H1 (cell line): Measurements from ENCODE around the gene DIPK1A.

ENCODE experiments used
- ATF2 ChIP-seq: IDR thresholded peaks from 2 replicates; pipeline ENCODE4 v1.6.1; 2012; ENCODE audit warnings: low read length, inconsistent platforms
- BACH1 ChIP-seq: IDR thresholded peaks from 2 replicates; pipeline ENCODE4 v1.6.1; 2012; ENCODE audit warnings: low read length, improper control_type of control experiment
- CTBP2 ChIP-seq: IDR thresholded peaks from 2 replicates; pipeline ENCODE4 v1.7.0; 2011; ENCODE audit warnings: borderline replicate concordance, mild to moderate bottlenecking, moderate library complexity, mixed read lengths, low read length; ENCODE audit not compliant: insufficient read depth, insufficient read length
- CTCF ChIP-seq, 3 experiments: IDR thresholded peaks; 1 replicate in 2 of 3; 2 replicates in 1 of 3; pipeline versions ENCODE4 v1.5.1 to v1.6.1; 2011; ENCODE audit warnings: low read length in 3 of 3, mild to moderate bottlenecking in 3 of 3, inconsistent platforms in 2 of 3, low read depth in 1 of 3, moderate library complexity in 1 of 3; ENCODE audit not compliant: insufficient read depth in 1 of 3; ENCODE audit errors: control extremely low read depth in 1 of 3
- EGR1 ChIP-seq: IDR thresholded peaks from 2 replicates; pipeline ENCODE4 v1.6.1; 2011; ENCODE audit warnings: low read depth, low read length, borderline replicate concordance
- EZH2 ChIP-seq: fragments of 200-600 bp; sonication (generic); IDR thresholded peaks from 2 replicates; pipeline ENCODE4 v1.7.1; 2012; ENCODE audit warnings: low read depth, mild to moderate bottlenecking, moderate library complexity, low read length, inconsistent platforms; ENCODE audit not compliant: severe bottlenecking
- GABPA ChIP-seq: IDR thresholded peaks from 2 replicates; pipeline ENCODE4 v1.6.1; 2011; ENCODE audit warnings: mild to moderate bottlenecking, low read length, moderate library complexity, borderline replicate concordance; ENCODE audit not compliant: insufficient read depth
- HDAC6 ChIP-seq: IDR thresholded peaks from one replicate; pipeline ENCODE4 v1.7.1; 2012; ENCODE audit warnings: low read depth, mild to moderate bottlenecking, inconsistent platforms, low read length, moderate library complexity
- JUND ChIP-seq: IDR thresholded peaks from 2 replicates; pipeline ENCODE4 v1.6.1; 2011; ENCODE audit warnings: mild to moderate bottlenecking, improper control_type of control experiment, low read length
- KDM1A ChIP-seq: fragments of 200-600, 300-600 bp; sonication (generic); IDR thresholded peaks from 2 replicates; pipeline ENCODE4 v1.7.1; 2016; ENCODE audit warnings: mild to moderate bottlenecking, low read length, borderline replicate concordance
- POLR2AphosphoS5 ChIP-seq: IDR thresholded peaks from 2 replicates; pipeline ENCODE4 v1.6.1; 2011; ENCODE audit warnings: low read depth, low read length
- RAD21 ChIP-seq, 2 experiments: IDR thresholded peaks in 1 of 2; conservative IDR thresholded peaks in 1 of 2; 2 replicates each; pipeline ENCODE4 v1.6.1; 2011; ENCODE audit warnings: low read depth in 2 of 2, low read length in 2 of 2, improper control_type of control experiment in 1 of 2, inconsistent platforms in 1 of 2, mild to moderate bottlenecking in 1 of 2, moderate library complexity in 1 of 2
- SRF ChIP-seq: IDR thresholded peaks from 2 replicates; pipeline ENCODE4 v1.6.1; 2011; ENCODE audit warnings: mild to moderate bottlenecking, low read depth, low read length, moderate library complexity
- SUZ12 ChIP-seq: fragments of 200-600 bp; sonication (generic); IDR thresholded peaks from 2 replicates; pipeline ENCODE4 v1.6.1; 2012; ENCODE audit warnings: mild to moderate bottlenecking, inconsistent platforms, low read length, moderate library complexity, mixed read lengths

GRCh38 chr1:92820024-92820423 is 141.2 kb downstream of the DIPK1A start:
- TF ChIP-seq CTCF (IDR thresholded peaks at IDR 0.05; ENCODE audit: control extremely low read depth in 1 of 3, insufficient read depth in 1 of 3, low read depth in 1 of 3, low read length in 3 of 3) (no peak), BACH1 (no peak), RAD21 (IDR thresholded peaks at IDR 0.05 in 1 of 2, conservative IDR thresholded peaks at IDR 0.05 in 1 of 2; ENCODE audit: low read depth in 2 of 2, low read length in 2 of 2) (no peak), SUZ12 (no peak), JUND (no peak), ATF2 (no peak), HDAC6 (no peak), EGR1 (no peak), KDM1A (no peak), SRF (no peak), POLR2AphosphoS5 (no peak), CTBP2 (no peak), GABPA (no peak), EZH2 (no peak)
